GM15510 (cell line): Measurements from ENCODE around the gene HOXC4.

Source experiments
- POLR2A ChIP-seq: IDR thresholded peaks from 3 replicates; pipeline ENCODE4 v1.6.1; 2011; ENCODE audit warnings: borderline replicate concordance; ENCODE audit not compliant: insufficient read length; ENCODE audit errors: extremely low read depth

HOXC4 gene

DNA sequence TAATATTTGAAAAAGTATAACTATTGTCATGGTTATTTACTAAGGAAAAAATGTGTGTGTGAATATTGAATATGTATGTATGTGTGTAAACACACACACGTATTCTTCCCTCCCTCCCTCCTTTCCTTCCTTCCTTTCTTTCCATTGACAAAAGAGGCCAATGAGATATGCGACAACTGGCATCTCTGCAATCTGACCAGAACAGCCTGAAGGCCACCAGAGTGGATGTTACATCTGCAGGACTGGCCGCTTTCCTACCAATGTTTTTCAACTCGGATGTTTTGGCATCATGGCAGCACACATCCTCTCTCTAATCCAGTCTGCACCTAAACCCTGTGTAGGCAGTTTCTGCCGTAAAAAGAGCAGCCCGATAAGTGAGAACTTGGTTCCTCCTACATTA lies 20.7 kb downstream of the HOXC4 start:
- TF ChIP-seq POLR2A: no peak

DNA sequence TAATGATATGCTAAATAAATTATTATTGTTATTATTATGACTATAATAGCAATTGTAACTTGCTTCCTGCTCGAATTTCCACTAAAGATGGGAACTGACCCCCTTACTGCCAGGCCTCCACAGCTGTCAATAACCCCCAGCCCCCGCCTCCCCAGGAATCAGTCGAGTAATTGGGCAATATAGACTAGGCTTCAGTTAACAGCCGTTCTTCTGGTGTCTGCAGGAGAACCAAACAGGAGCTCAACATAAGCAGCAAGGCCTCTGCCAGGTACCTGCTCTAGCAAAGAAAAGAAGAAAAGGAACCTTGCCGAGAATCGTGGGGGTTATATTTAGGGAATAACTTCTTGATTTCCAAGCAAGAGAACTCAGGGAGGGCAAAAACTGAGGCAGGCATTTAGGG lies 21.8 kb downstream of the HOXC4 start:
- no peak for TF ChIP-seq POLR2A

DNA sequence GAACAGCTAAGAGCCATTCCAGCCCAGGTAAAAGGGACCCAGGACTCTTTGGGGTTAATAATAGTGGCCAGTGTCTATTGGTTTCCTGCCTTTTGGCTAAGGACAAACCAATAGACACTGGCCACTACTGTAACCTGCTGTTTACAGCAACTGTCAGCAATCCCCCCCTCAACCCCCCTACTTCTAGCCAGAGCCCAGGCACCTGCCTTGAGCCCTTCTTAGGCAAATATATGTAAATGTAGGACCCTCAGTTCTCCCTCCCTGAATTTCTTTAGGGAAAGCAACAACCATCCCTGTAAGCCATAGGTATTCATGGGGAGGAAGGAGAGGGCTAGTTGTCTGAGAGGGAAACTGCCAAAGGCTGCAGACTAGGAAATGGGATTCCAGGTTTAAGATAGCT lies 22.3 kb downstream of the HOXC4 start:
- no peak for TF ChIP-seq POLR2A

- TF ChIP-seq POLR2A: no peak
These were observed 28.8 kb downstream of the HOXC4 start for GRCh38 chr12:54082397-54082892.
